MM.1S (cell line): Measurements from ENCODE around the gene B4GALNT1.

Source experiments
- DNase-seq: peaks from one replicate; pipeline ENCODE4 v3.0.0-alpha.2; 2015
- H2AFZ ChIP-seq: fragments of 300-600 bp; sonication (generic); 2 replicates; pipeline ENCODE4 v1.6.0; 2016; ENCODE audit warnings: antibody characterized with exemption, low read length
- H3F3A ChIP-seq: fragments of 300-600 bp; sonication (generic); 2 replicates; pipeline ENCODE4 v1.6.1; 2016; ENCODE audit warnings: mild to moderate bottlenecking, antibody characterized with exemption, low read length, moderate library complexity, mixed read lengths; ENCODE audit not compliant: insufficient read depth
- H3K27ac ChIP-seq: fragments of 300-600 bp; sonication (generic); 2 replicates; pipeline ENCODE4 v1.5.1; 2016; ENCODE audit warnings: mild to moderate bottlenecking, low read length
- H3K27me3 ChIP-seq: fragments of 300-600 bp; sonication (generic); replicated peaks from 2 replicates; pipeline ENCODE4 v1.6.0; 2016; ENCODE audit warnings: low read length; ENCODE audit not compliant: insufficient read depth
- H3K36me3 ChIP-seq: fragments of 300-600 bp; sonication (generic); replicated peaks from 2 replicates; pipeline ENCODE4 v1.6.1; 2016; ENCODE audit warnings: mild to moderate bottlenecking, low read length, mixed read lengths; ENCODE audit not compliant: insufficient read depth
- H3K4me1 ChIP-seq: fragments of 300-600 bp; sonication (generic); 2 replicates; pipeline ENCODE4 v1.6.1; 2016; ENCODE audit warnings: low read length, mixed read lengths
- H3K4me2 ChIP-seq: fragments of 300-600 bp; sonication (generic); 2 replicates; pipeline ENCODE4 v1.6.0; 2016; ENCODE audit warnings: low read depth, low read length
- H3K4me3 ChIP-seq: fragments of 300-600 bp; sonication (generic); 2 replicates; pipeline ENCODE4 v1.5.1; 2016; ENCODE audit warnings: low read length, mixed read lengths
- H3K79me2 ChIP-seq: fragments of 300-600 bp; sonication (generic); 2 replicates; pipeline ENCODE4 v1.6.1; 2016; ENCODE audit warnings: mixed run types, low read length, mixed read lengths
- H3K9ac ChIP-seq: fragments of 300-600 bp; sonication (generic); 2 replicates; pipeline ENCODE4 v1.6.1; 2016; ENCODE audit warnings: low read length, mixed read lengths
- H3K9me2 ChIP-seq: fragments of 300-600 bp; sonication (generic); replicated peaks from 2 replicates; pipeline ENCODE4 v1.6.1; 2016; ENCODE audit warnings: mild to moderate bottlenecking, low read length, mixed read lengths; ENCODE audit not compliant: insufficient read depth
- H3K9me3 ChIP-seq: fragments of 300-600 bp; sonication (generic); replicated peaks from 2 replicates; pipeline ENCODE4 v1.6.1; 2016; ENCODE audit warnings: mild to moderate bottlenecking, low read length, mixed read lengths; ENCODE audit not compliant: insufficient read depth
- H4K20me1 ChIP-seq: fragments of 300-600 bp; sonication (generic); 2 replicates; pipeline ENCODE4 v1.6.1; 2016; ENCODE audit warnings: mild to moderate bottlenecking, low read length, moderate library complexity, mixed read lengths; ENCODE audit not compliant: insufficient read depth
- EZH2 ChIP-seq: fragments of 300-600 bp; sonication (generic); optimal IDR thresholded peaks from 2 replicates; pipeline ENCODE3; 2017; ENCODE audit warnings: low read depth, mild to moderate bottlenecking, antibody characterized with exemption, low read length, mixed read lengths
- EZH2phosphoT487 ChIP-seq: fragments of 300-600 bp; sonication (generic); IDR thresholded peaks from 2 replicates; pipeline ENCODE4 v1.6.1; 2018; ENCODE audit warnings: antibody characterized with exemption, low read length
- TF ChIP-seq, protein P1 (sequence below): fragments of 300-600 bp; sonication (generic); IDR thresholded peaks from 2 replicates; pipeline ENCODE4 v1.5.1; 2016; ENCODE audit warnings: antibody characterized with exemption, low read length, mixed read lengths

Gene B4GALNT1

DNA sequence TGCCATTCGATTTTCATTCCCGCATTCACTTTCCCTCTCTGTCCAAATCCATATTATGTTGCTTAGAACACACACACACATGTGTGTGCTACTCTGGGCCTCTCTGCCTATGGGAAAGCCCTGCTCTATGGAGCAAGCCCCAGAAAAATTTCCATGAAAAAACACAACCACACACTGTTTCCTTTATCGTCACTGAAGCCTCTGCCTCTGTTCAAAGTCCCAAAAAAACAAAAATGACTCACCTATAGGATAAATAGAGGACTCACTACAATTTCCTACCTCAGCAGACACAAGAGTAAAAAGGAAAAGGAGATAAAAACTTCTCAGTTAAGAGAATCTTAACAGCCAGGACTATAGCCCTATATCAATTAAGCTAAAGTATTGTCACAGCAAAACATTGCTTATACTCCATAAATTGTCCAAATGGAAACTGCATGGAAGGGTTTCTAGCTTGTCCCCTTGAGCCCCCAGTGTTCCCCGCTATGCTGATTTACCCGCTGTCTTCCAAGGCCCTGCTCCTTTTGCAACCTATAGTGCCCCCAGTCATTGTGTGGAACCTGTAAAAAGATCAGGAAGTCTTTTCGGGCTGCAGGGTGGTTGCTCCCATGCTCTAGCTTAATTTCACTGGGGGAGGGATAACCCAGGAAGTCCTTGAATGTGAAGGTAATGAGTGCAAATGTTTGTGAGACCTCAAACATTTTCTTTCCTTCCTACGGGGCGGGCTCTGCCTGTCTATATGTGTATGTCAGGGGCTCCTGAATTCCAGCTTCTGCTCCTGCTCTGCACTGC is 53.1 kb downstream of the B4GALNT1 start:
- TF ChIP-seq, protein P1, sequence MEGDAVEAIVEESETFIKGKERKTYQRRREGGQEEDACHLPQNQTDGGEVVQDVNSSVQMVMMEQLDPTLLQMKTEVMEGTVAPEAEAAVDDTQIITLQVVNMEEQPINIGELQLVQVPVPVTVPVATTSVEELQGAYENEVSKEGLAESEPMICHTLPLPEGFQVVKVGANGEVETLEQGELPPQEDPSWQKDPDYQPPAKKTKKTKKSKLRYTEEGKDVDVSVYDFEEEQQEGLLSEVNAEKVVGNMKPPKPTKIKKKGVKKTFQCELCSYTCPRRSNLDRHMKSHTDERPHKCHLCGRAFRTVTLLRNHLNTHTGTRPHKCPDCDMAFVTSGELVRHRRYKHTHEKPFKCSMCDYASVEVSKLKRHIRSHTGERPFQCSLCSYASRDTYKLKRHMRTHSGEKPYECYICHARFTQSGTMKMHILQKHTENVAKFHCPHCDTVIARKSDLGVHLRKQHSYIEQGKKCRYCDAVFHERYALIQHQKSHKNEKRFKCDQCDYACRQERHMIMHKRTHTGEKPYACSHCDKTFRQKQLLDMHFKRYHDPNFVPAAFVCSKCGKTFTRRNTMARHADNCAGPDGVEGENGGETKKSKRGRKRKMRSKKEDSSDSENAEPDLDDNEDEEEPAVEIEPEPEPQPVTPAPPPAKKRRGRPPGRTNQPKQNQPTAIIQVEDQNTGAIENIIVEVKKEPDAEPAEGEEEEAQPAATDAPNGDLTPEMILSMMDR: no peak
- TF ChIP-seq EZH2 (no peak), EZH2phosphoT487 (no peak)
- Histone ChIP-seq H2AFZ (no peak overlapping the region), H4K20me1 (no peaks in the 10 kb centered on the region), H3K9ac (no peak overlapping the region), H3K36me3 (no peaks in the 10 kb centered on the region), H3K27ac (no peak overlapping the region), H3K9me2 (no peaks in the 10 kb centered on the region), H3K4me1 (no peaks in the 10 kb centered on the region), H3K79me2 (no peaks in the 10 kb centered on the region), H3K27me3 (peaks cover 11% of the 10 kb centered on the region; the same call in 1 of the 2 replicates), H3K4me2 (no peak overlapping the region), H3K9me3 (no peaks in the 10 kb centered on the region), H3F3A (no peaks in the 10 kb centered on the region), H3K4me3 (no peak overlapping the region)
- no peak for DNase-seq

GRCh38 chr12:57579011-57579410 is 54.0 kb downstream of the B4GALNT1 start:
- H3K9me3 ChIP-seq: no peaks in the 10 kb centered on the region
- no peak overlapping the region for H2AFZ ChIP-seq
- H4K20me1 ChIP-seq: no peaks in the 10 kb centered on the region
- no peaks in the 10 kb centered on the region for H3K36me3 ChIP-seq
- peaks cover 11% of the 10 kb centered on the region; the same call in 1 of the 2 replicates for H3K27me3 ChIP-seq
- no peaks in the 10 kb centered on the region for H3K9me2 ChIP-seq
- H3K9ac ChIP-seq: no peak overlapping the region
- no peak overlapping the region for H3K4me3 ChIP-seq
- H3K4me1 ChIP-seq: no peaks in the 10 kb centered on the region
- H3K27ac ChIP-seq: no peak overlapping the region
- H3F3A ChIP-seq: no peaks in the 10 kb centered on the region
- no peak overlapping the region for H3K4me2 ChIP-seq
- H3K79me2 ChIP-seq: no peaks in the 10 kb centered on the region
- TF ChIP-seq, protein P1: no peak
- TF ChIP-seq EZH2phosphoT487 (no peak), EZH2 (no peak)
- DNase-seq: no peak

GRCh38 chr12:57577981-57578758 is 54.8 kb downstream of the B4GALNT1 start:
- no peaks in the 10 kb centered on the region for H3K79me2 ChIP-seq
- no peak for DNase-seq
- no peaks in the 10 kb centered on the region for H3K36me3 ChIP-seq
- no peaks in the 10 kb centered on the region for H3K4me1 ChIP-seq
- TF ChIP-seq EZH2: no peak
- TF ChIP-seq, protein P1: no peak
- TF ChIP-seq EZH2phosphoT487: no peak
- H3K27me3 ChIP-seq: peaks cover 11% of the 10 kb centered on the region; the same call in 1 of the 2 replicates
- no peak overlapping the region for H2AFZ ChIP-seq
- no peak overlapping the region for H3K4me2 ChIP-seq
- no peaks in the 10 kb centered on the region for H3K9me3 ChIP-seq
- H3F3A ChIP-seq: no peaks in the 10 kb centered on the region
- no peaks in the 10 kb centered on the region for H4K20me1 ChIP-seq
- H3K9ac ChIP-seq: no peak overlapping the region
- no peak overlapping the region for H3K27ac ChIP-seq
- H3K4me3 ChIP-seq: no peak overlapping the region
- no peaks in the 10 kb centered on the region for H3K9me2 ChIP-seq
